Neutrophil (primary cell): Measurements from ENCODE around the gene AIG1.

ENCODE experiments used
- H3K27ac ChIP-seq: fragments of 200-600 bp; sonication (generic); 2 replicates; pipeline ENCODE4 v1.5.1; 2016; ENCODE audit warnings: mild to moderate bottlenecking, moderate library complexity
- H3K27me3 ChIP-seq: fragments of 200-600 bp; sonication (generic); 2 replicates; pipeline ENCODE4 v1.6.0; 2016; ENCODE audit warnings: mild to moderate bottlenecking
- H3K36me3 ChIP-seq: fragments of 200-600 bp; sonication (generic); 2 replicates; pipeline ENCODE4 v1.5.1; 2017
- H3K4me1 ChIP-seq, 2 experiments: fragments of 200-600 bp in 1 of 2; sonication (generic) in 1 of 2; 1 replicate in 1 of 2; 2 replicates in 1 of 2; pipeline versions ENCODE4 v1.5.1 to v1.6.1; 2013 to 2016; ENCODE audit warnings: low read depth in 1 of 2, low read length in 1 of 2, mild to moderate bottlenecking in 1 of 2, moderate library complexity in 1 of 2; ENCODE audit not compliant: control insufficient read depth in 1 of 2, insufficient read depth in 1 of 2
- H3K4me3 ChIP-seq, 2 experiments: fragments of 200-600 bp in 1 of 2; sonication (generic) in 1 of 2; 1 replicate in 1 of 2; 2 replicates in 1 of 2; pipeline ENCODE4 v1.5.1; 2013 to 2016; ENCODE audit warnings: low read depth in 1 of 2, low read length in 1 of 2, mild to moderate bottlenecking in 1 of 2, moderate library complexity in 1 of 2
- H3K9me3 ChIP-seq: fragments of 200-600 bp; sonication (generic); 2 replicates; pipeline ENCODE4 v1.5.1; 2016
- CTCF ChIP-seq: fragments of 200-600 bp; sonication (generic); IDR thresholded peaks from 2 replicates; pipeline ENCODE4 v1.5.1; 2016; ENCODE audit warnings: antibody characterized with exemption

Gene AIG1

DNA sequence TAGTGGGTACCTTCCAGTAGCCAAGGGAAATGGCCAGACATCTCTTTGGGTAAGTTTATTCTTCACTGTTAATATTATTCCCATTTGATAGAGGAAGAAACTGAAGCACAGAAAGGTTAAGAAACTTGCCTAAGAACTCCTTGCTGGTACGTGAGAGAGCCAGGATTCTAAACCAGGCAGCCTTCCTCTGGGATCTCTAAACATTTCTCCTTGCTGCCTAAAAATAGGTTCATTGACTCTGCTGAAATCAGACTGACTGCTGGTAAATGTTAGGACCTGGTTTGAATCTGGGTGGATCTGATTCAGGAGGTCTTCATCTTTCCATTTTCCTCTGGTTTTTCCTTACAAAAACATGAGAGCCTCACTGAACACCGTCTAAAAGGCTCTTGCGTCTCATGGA lies 186.9 kb downstream of the AIG1 start:
- no peaks in the 10 kb centered on the region for H3K36me3 ChIP-seq
- TF ChIP-seq CTCF: no peak
- no peaks in the 10 kb centered on the region for H3K4me1 ChIP-seq
- no peak overlapping the region for H3K27ac ChIP-seq
- H3K4me3 ChIP-seq: no peak overlapping the region
- H3K9me3 ChIP-seq: no peaks in the 10 kb centered on the region
- H3K27me3 ChIP-seq: no peaks in the 10 kb centered on the region

GRCh38 chr6:143248359-143248758 lies 187.7 kb downstream of the AIG1 start:
- Histone ChIP-seq H3K9me3 (no peaks in the 10 kb centered on the region), H3K27ac (no peak overlapping the region), H3K4me1 (no peaks in the 10 kb centered on the region), H3K27me3 (no peaks in the 10 kb centered on the region), H3K4me3 (no peak overlapping the region), H3K36me3 (no peaks in the 10 kb centered on the region)
- TF ChIP-seq CTCF: no peak

- no peaks in the 10 kb centered on the region for H3K36me3 ChIP-seq
- H3K9me3 ChIP-seq: no peaks in the 10 kb centered on the region
- H3K27me3 ChIP-seq: no peaks in the 10 kb centered on the region
- TF ChIP-seq CTCF: no peak
- H3K4me3 ChIP-seq: no peak overlapping the region
- H3K4me1 ChIP-seq: no peaks in the 10 kb centered on the region
- no peak overlapping the region for H3K27ac ChIP-seq
These were observed 190.6 kb downstream of the AIG1 start for GRCh38 chr6:143251288-143251687.

DNA sequence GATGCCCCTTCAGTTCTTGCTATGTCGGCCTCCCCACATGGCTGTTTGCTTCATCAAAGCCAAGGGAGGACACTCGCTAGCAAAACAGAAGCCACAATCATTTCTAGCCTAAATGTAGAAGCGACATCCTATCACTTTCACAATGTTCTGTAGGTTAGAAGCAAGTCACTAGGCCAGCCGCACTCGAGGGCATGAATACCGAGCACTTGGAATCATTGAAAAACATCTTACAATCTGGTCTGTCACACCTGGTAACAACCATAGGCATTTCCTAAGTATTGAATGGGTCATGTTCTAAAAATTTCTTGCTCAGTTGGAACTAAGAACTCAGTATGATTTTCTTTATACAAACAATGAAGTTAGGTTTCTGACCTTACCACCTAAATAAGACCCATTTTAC lies 192.3 kb downstream of the AIG1 start:
- Histone ChIP-seq H3K4me1 (no peaks in the 10 kb centered on the region), H3K36me3 (no peaks in the 10 kb centered on the region), H3K4me3 (no peak overlapping the region), H3K27me3 (no peaks in the 10 kb centered on the region), H3K9me3 (no peaks in the 10 kb centered on the region), H3K27ac (no peak overlapping the region)
- no peak for TF ChIP-seq CTCF

DNA sequence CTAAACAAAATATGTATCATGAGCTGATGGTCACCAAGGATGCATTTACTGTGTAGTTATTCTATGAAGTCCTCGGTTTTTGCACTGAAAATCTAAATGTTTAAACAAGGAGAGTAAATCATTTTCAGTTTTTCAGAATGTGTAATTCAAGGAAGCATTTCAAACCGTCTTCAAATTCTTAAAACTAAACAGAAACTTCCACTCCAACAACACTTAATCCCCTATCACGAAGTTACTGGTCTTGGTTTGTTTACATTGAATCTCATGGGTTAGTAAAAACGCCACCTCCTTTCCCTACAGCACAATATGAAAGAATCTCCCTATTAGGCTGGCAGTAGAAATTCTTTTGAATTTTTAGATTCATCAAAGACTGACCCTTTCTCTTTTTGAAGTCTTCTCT lies 192.9 kb downstream of the AIG1 start:
- Histone ChIP-seq H3K4me1 (no peaks in the 10 kb centered on the region), H3K9me3 (no peaks in the 10 kb centered on the region), H3K4me3 (no peak overlapping the region), H3K36me3 (no peaks in the 10 kb centered on the region), H3K27me3 (no peaks in the 10 kb centered on the region), H3K27ac (no peak overlapping the region)
- TF ChIP-seq CTCF: no peak

DNA sequence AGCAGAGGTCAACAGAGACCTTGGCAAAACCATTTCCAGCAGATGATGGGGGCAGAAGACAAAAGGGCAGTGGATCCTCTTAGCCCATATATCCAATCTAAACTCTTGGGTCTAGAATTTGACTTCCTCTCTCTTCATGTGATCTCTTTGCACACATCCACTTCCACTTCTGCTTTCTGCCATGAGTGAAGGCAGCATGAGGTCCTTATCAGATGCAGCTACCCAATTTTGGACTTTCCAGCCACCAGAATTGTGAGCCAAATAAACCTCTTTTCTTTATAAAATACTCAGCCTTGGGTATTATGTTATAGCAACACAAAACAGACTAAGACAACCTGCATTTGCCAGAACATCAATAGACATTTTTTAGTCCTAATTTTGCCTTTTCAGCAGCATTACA lies 198.3 kb downstream of the AIG1 start:
- no peak for TF ChIP-seq CTCF
- Histone ChIP-seq H3K9me3 (no peaks in the 10 kb centered on the region), H3K27ac (no peak overlapping the region), H3K36me3 (no peaks in the 10 kb centered on the region), H3K4me1 (no peaks in the 10 kb centered on the region), H3K27me3 (no peaks in the 10 kb centered on the region), H3K4me3 (no peak overlapping the region)
